NB4 (cell line): ENCODE data around the gene SGSM2.

Source experiments
- CTCF ChIP-seq: IDR thresholded peaks from one replicate; pipeline ENCODE4 v1.5.1; 2012; ENCODE audit warnings: low read depth, low read length
- MAX ChIP-seq: IDR thresholded peaks from 2 replicates; pipeline ENCODE4 v1.6.1; 2011; ENCODE audit warnings: low read depth, low read length

GRCh38 chr17:2427215-2427614 is 89.9 kb downstream of the SGSM2 start:
- TF ChIP-seq CTCF (no peak), MAX (no peak)
